HEK293 (cell line): ENCODE data around the gene GNG3.

Source experiments
- CTCF ChIP-seq: fragments of 450-650 bp; formaldehyde crosslinking; IDR thresholded peaks from 2 replicates; pipeline ENCODE4 v1.5.1; 2016; ENCODE audit warnings: missing biosample characterization, missing genetic modification characterization
- ZBTB21 ChIP-seq: fragments of 450-650 bp; formaldehyde crosslinking; IDR thresholded peaks from 2 replicates; pipeline ENCODE4 v1.5.1; 2017; ENCODE audit warnings: missing biosample characterization, missing genetic modification characterization
- ZFP41 ChIP-seq: fragments of 450-650 bp; formaldehyde crosslinking; IDR thresholded peaks from 2 replicates; pipeline ENCODE4 v1.5.1; 2016; ENCODE audit warnings: missing biosample characterization, missing genetic modification characterization, borderline replicate concordance
- ZNF341 ChIP-seq: fragments of 450-650 bp; formaldehyde crosslinking; IDR thresholded peaks from 2 replicates; pipeline ENCODE4; 2016; ENCODE audit warnings: low read depth, missing biosample characterization, missing genetic modification characterization
- ZNF558 ChIP-seq: fragments of 450-650 bp; formaldehyde crosslinking; IDR thresholded peaks from 2 replicates; pipeline ENCODE4 v1.5.1; 2016; ENCODE audit warnings: missing biosample characterization, missing genetic modification characterization
- ZNF776 ChIP-seq: fragments of 450-650 bp; formaldehyde crosslinking; IDR thresholded peaks from 2 replicates; pipeline ENCODE4 v1.5.0; 2017; ENCODE audit warnings: missing biosample characterization, missing genetic modification characterization, borderline replicate concordance

- peak; percentile 49; the same call in 1 of the 2 replicates for TF ChIP-seq ZNF341 (tag by site-specific recombination)
- TF ChIP-seq ZNF776 (tag by site-specific recombination), result no peak
- TF ChIP-seq ZFP41 (tag by site-specific recombination), result no peak
- TF ChIP-seq CTCF (tag by site-specific recombination), result no peak
- no peak for TF ChIP-seq ZBTB21 (tag by site-specific recombination)
- no peak for TF ChIP-seq ZNF558
Measured at GRCh38 chr11:62709247-62710000, 1.9 kb downstream of the GNG3 start.
